Lung (tissue), 12 donors: ENCODE measurements around the gene CALD1. TPM values are rescaled to one million over a fixed set of nuclear protein-coding genes. Genes with fewer than 3 reads are reported as not detected.

Experiments used
- ATAC-seq: fragments of 200-7000 bp; cut with Tn5 transposase; one replicate; pipeline ENCODE4 v1.9.1; 2020; ENCODE audit warnings: moderate number of reproducible peaks; ENCODE audit not compliant: insufficient read depth, low FRiP score
- DNase-seq, 3 donors: peaks; one replicate each; pipeline ENCODE4 v3.0.0-alpha.2; 2013 to 2017
- H3K27ac ChIP-seq, 2 donors: one replicate each; pipeline ENCODE4 v1.5.1; 2013; ENCODE audit warnings: mild to moderate bottlenecking in 2 of 2, moderate library complexity in 2 of 2, control low read depth in 1 of 2, inconsistent platforms in 1 of 2, low read depth in 1 of 2, low read length in 1 of 2
- H3K27me3 ChIP-seq, 3 donors: one replicate each; pipeline ENCODE4 v1.5.1; 2013; ENCODE audit warnings: low read length in 2 of 3; ENCODE audit not compliant: control insufficient read depth in 3 of 3, insufficient read depth in 3 of 3
- H3K36me3 ChIP-seq, 4 donors: one replicate each; pipeline ENCODE4 v1.5.1; 2013; ENCODE audit warnings: low read length in 4 of 4, mild to moderate bottlenecking in 1 of 4, moderate library complexity in 1 of 4; ENCODE audit not compliant: control insufficient read depth in 4 of 4, insufficient read depth in 4 of 4
- H3K4me1 ChIP-seq, 5 donors: one replicate each; pipeline ENCODE4 v1.5.1; 2013; ENCODE audit warnings: low read length in 5 of 5, mild to moderate bottlenecking in 2 of 5, moderate library complexity in 1 of 5; ENCODE audit not compliant: control insufficient read depth in 5 of 5, insufficient read depth in 5 of 5
- H3K4me3 ChIP-seq: one replicate; pipeline ENCODE4 v1.5.1; 2013; ENCODE audit warnings: mild to moderate bottlenecking, control low read depth, moderate library complexity
- H3K9ac ChIP-seq, 2 donors: one replicate each; pipeline ENCODE4 v1.5.1; 2013; ENCODE audit warnings: low read length in 2 of 2, control low read depth in 1 of 2; ENCODE audit not compliant: insufficient read depth in 1 of 2
- H3K9me3 ChIP-seq, 4 donors: one replicate each; pipeline ENCODE4 v1.5.1; 2013; ENCODE audit warnings: low read length in 3 of 4, mild to moderate bottlenecking in 1 of 4, moderate library complexity in 1 of 4; ENCODE audit not compliant: control insufficient read depth in 4 of 4, insufficient read depth in 3 of 4
- CTCF ChIP-seq: IDR thresholded peaks from 2 replicates; pipeline ENCODE4 v1.5.1; 2012; ENCODE audit warnings: mild to moderate bottlenecking; ENCODE audit errors: control extremely low read depth, extremely low read depth
- WGBS, 2 donors: extraction: QIAGEN DNeasy Blood & Tissue Kit; methylation state at CpG; one replicate each; pipeline ENCODE4 v1.1.7; 2013; 5-methylcytosine and 5-hydroxymethylcytosine counted together
- polyA plus RNA-seq, 2 donors: library from polyadenylated mRNA; stranded (reverse); fragments of 200-250 nt; gene quantifications; one replicate each; pipeline ENCODE4 v1.2.1, GENCODE V29; 2013
- total RNA-seq, 2 donors: library from RNA; depleted of rRNA in 1 of 2; stranded (reverse); fragments of >200 nt in 1 of 2; gene quantifications; one replicate each; pipeline ENCODE4 v1.2.1, GENCODE V29; 2014 to 2021
- donor health status: control.
- donor health status: control.
- donor health status: Bipolar disorder and iron deficiency.
- donor health status: healthy.
- donor health status: DM: yes; HTN: yes; CAD: no.

The CALD1 gene
- total and polyA plus RNA-seq, 4 donors, result 56.4 to 173 (median 92.0) TPM

GRCh38 chr7:134780166-134780828, 863 bp downstream of the CALD1 start:
- H3K27me3 ChIP-seq, result peaks cover 0 to 55% (median 0%) of the 10 kb centered on the region in 3 donors
- no peaks in the 10 kb centered on the region for H3K9me3 ChIP-seq
- DNase-seq, result peak in 2 of 3 donors; percentile 40 to 60
- no peak for TF ChIP-seq CTCF
- H3K9ac ChIP-seq, result peak overlapping the region; percentile 29 to 85
- H3K27ac ChIP-seq, result peak overlapping the region; percentile 76 to 90
- peaks cover 0 to 5% (median 0%) of the 10 kb centered on the region in 4 donors for H3K36me3 ChIP-seq
- H3K4me3 ChIP-seq, result peak overlapping the region; percentile 59
- WGBS, 2 donors, result 36 to 63% methylated on average over 5 of the region's 5 CpGs
- peaks cover 2 to 39% (median 17%) of the 10 kb centered on the region in 5 donors for H3K4me1 ChIP-seq
- no peak for ATAC-seq

GRCh38 chr7:134781171-134781570, 1.7 kb downstream of the CALD1 start:
- H3K4me3 ChIP-seq, result no peak overlapping the region
- H3K36me3 ChIP-seq, result peaks cover 0 to 5% (median 0%) of the 10 kb centered on the region in 4 donors
- no peak for DNase-seq
- peaks cover 2 to 45% (median 17%) of the 10 kb centered on the region in 5 donors for H3K4me1 ChIP-seq
- H3K9ac ChIP-seq, result peak overlapping the region in 1 of 2 donors; percentile 85
- H3K27ac ChIP-seq, result peak overlapping the region in 1 of 2 donors; percentile 90
- TF ChIP-seq CTCF, result no peak
- WGBS, 2 donors, result 47 to 71% methylated on average over 2 of the region's 2 CpGs
- no peak for ATAC-seq
- H3K27me3 ChIP-seq, result peaks cover 0 to 57% (median 0%) of the 10 kb centered on the region in 3 donors
- H3K9me3 ChIP-seq, result no peaks in the 10 kb centered on the region

- DNase-seq (no peak), ATAC-seq (no peak)
- Histone ChIP-seq H3K4me1 (peaks cover 2 to 51% (median 17%) of the 10 kb centered on the region in 5 donors), H3K9me3 (no peaks in the 10 kb centered on the region), H3K9ac (no peak overlapping the region), H3K27ac (peak overlapping the region in 1 of 2 donors; percentile 90), H3K36me3 (peaks cover 0 to 5% (median 0%) of the 10 kb centered on the region in 4 donors), H3K27me3 (peaks cover 0 to 51% (median 0%) of the 10 kb centered on the region in 3 donors), H3K4me3 (no peak overlapping the region)
- TF ChIP-seq CTCF, result no peak
- WGBS, 2 donors, result 65 to 76% methylated on average over 4 of the region's 4 CpGs
Observed at GRCh38 chr7:134782121-134782623, 2.7 kb downstream of the CALD1 start.
